H9 (cell line): ENCODE data around the gene R3HDM4. TPM values are rescaled to one million over a fixed set of nuclear protein-coding genes. Genes with fewer than 3 reads are reported as not detected.
"Not testable (repeated sequence)": the region's sequence is repeated elsewhere in the genome, so short reads cannot be mapped to it uniquely, and the experiment has no call there.

Source experiments
- DNase-seq: peaks from one replicate; pipeline ENCODE4 v3.0.0-alpha.2; 2017
- H2AFZ ChIP-seq: one replicate; pipeline ENCODE4 v1.6.1; 2013; ENCODE audit warnings: mild to moderate bottlenecking, low read length, control low read depth, moderate library complexity
- H2AK5ac ChIP-seq: 2 replicates; pipeline ENCODE4 v1.6.1; 2013; ENCODE audit warnings: low read length, control low read depth, mixed read lengths; ENCODE audit not compliant: insufficient read length
- H2BK120ac ChIP-seq: one replicate; pipeline ENCODE4 v1.6.1; 2013; ENCODE audit warnings: low read depth, mild to moderate bottlenecking, low read length, control low read depth, inconsistent platforms; ENCODE audit not compliant: poor library complexity, severe bottlenecking
- H2BK12ac ChIP-seq: 2 replicates; pipeline ENCODE4 v1.6.1; 2013; ENCODE audit warnings: low read length, control low read depth, mixed read lengths, low read depth; ENCODE audit not compliant: insufficient read length
- H2BK15ac ChIP-seq: 2 replicates; pipeline ENCODE4 v1.6.1; 2013; ENCODE audit warnings: low read depth, low read length, control low read depth
- H2BK20ac ChIP-seq: one replicate; pipeline ENCODE4 v1.6.1; 2013; ENCODE audit warnings: low read depth, mild to moderate bottlenecking, low read length, control low read depth, inconsistent platforms; ENCODE audit not compliant: poor library complexity, severe bottlenecking
- H2BK5ac ChIP-seq: 2 replicates; pipeline ENCODE4 v1.6.1; 2013; ENCODE audit warnings: low read length, control low read depth, mixed read lengths; ENCODE audit not compliant: insufficient read length
- H3K14ac ChIP-seq: 2 replicates; pipeline ENCODE4 v1.6.1; 2013; ENCODE audit warnings: low read length, control low read depth; ENCODE audit not compliant: insufficient read depth
- H3K18ac ChIP-seq: 2 replicates; pipeline ENCODE4 v1.6.1; 2013; ENCODE audit warnings: low read depth, mild to moderate bottlenecking, mixed read lengths, low read length, control low read depth; ENCODE audit not compliant: insufficient read length
- H3K23ac ChIP-seq: 2 replicates; pipeline ENCODE4 v1.6.1; 2013; ENCODE audit warnings: low read length, control low read depth, mixed read lengths, low read depth; ENCODE audit not compliant: insufficient read length
- H3K23me2 ChIP-seq: 2 replicates; pipeline ENCODE4 v1.6.1; 2013; ENCODE audit warnings: low read depth, mild to moderate bottlenecking, mixed read lengths, low read length, control low read depth; ENCODE audit not compliant: insufficient read length, poor library complexity, severe bottlenecking
- H3K27ac ChIP-seq: 2 replicates; pipeline ENCODE4 v1.5.1; 2013; ENCODE audit warnings: low read length, control low read depth, mixed read lengths, low read depth; ENCODE audit not compliant: insufficient read length
- H3K27me3 ChIP-seq: 2 replicates; pipeline ENCODE4 v1.6.1; 2013; ENCODE audit warnings: low read length, control low read depth, inconsistent platforms; ENCODE audit not compliant: insufficient read depth
- H3K4ac ChIP-seq: 2 replicates; pipeline ENCODE4 v1.6.1; 2013; ENCODE audit warnings: low read depth, mild to moderate bottlenecking, control low read depth, inconsistent platforms, low read length, moderate library complexity
- H3K4me1 ChIP-seq: 2 replicates; pipeline ENCODE4 v1.6.1; 2013; ENCODE audit warnings: low read length, control low read depth, inconsistent platforms; ENCODE audit not compliant: insufficient read depth
- H3K4me2 ChIP-seq: 2 replicates; pipeline ENCODE4 v1.6.1; 2013; ENCODE audit warnings: low read length, control low read depth, mixed read lengths; ENCODE audit not compliant: insufficient read length, insufficient read depth
- H3K56ac ChIP-seq: 2 replicates; pipeline ENCODE4 v1.6.1; 2013; ENCODE audit warnings: low read depth, mild to moderate bottlenecking, mixed read lengths, low read length, control low read depth; ENCODE audit not compliant: insufficient read length
- H3K79me1 ChIP-seq: 2 replicates; pipeline ENCODE4 v1.6.1; 2013; ENCODE audit warnings: low read depth, mild to moderate bottlenecking, moderate library complexity, low read length, control low read depth, inconsistent platforms; ENCODE audit not compliant: insufficient read depth, poor library complexity, severe bottlenecking
- H3K79me2 ChIP-seq: 2 replicates; pipeline ENCODE4 v1.6.1; 2013; ENCODE audit warnings: low read length, control low read depth, inconsistent platforms; ENCODE audit not compliant: insufficient read depth
- H3K9ac ChIP-seq: 2 replicates; pipeline ENCODE4 v1.6.1; 2013; ENCODE audit warnings: low read length, control low read depth, mixed read lengths; ENCODE audit not compliant: insufficient read length; ENCODE audit errors: extremely low read depth
- H3K9me3 ChIP-seq: one replicate; pipeline ENCODE4 v1.6.1; 2013; ENCODE audit warnings: low read depth, low read length, inconsistent platforms; ENCODE audit not compliant: control insufficient read depth
- H3T11ph ChIP-seq: one replicate; pipeline ENCODE4 v1.6.1; 2013; ENCODE audit warnings: mild to moderate bottlenecking, low read length, control low read depth, inconsistent platforms
- H4K20me1 ChIP-seq: one replicate; pipeline ENCODE4 v1.6.1; 2013; ENCODE audit not compliant: control insufficient read depth, insufficient read length, insufficient read depth
- H4K5ac ChIP-seq: 2 replicates; pipeline ENCODE4 v1.6.1; 2013; ENCODE audit warnings: low read depth, mild to moderate bottlenecking, mixed read lengths, low read length, control low read depth; ENCODE audit not compliant: insufficient read length
- H4K8ac ChIP-seq: replicated peaks from 2 replicates; pipeline ENCODE4 v1.6.1; 2013; ENCODE audit warnings: low read length, control low read depth, mixed read lengths, low read depth; ENCODE audit not compliant: insufficient read length
- H4K91ac ChIP-seq: 2 replicates; pipeline ENCODE4 v1.6.1; 2013; ENCODE audit warnings: low read depth, mild to moderate bottlenecking, moderate library complexity, mixed read lengths, low read length, control low read depth; ENCODE audit not compliant: insufficient read length
- H3K27ac Mint-ChIP-seq, 3 experiments: 2 replicates in 2 of 3; 3 replicates in 1 of 3; pipeline ENCODE4 v1.8.0; 2020 to 2021; ENCODE audit warnings: mixed read lengths in 3 of 3, mild to moderate bottlenecking in 1 of 3, moderate library complexity in 1 of 3
- H3K27me3 Mint-ChIP-seq: 2 replicates; pipeline ENCODE4 v1.8.0; 2021; ENCODE audit warnings: low read depth, mild to moderate bottlenecking, moderate library complexity, mixed read lengths
- H3K36me3 Mint-ChIP-seq, 3 experiments: 2 replicates in 2 of 3; 3 replicates in 1 of 3; pipeline ENCODE4 v1.8.0; 2020 to 2021; ENCODE audit warnings: low read depth in 3 of 3, mixed read lengths in 3 of 3; ENCODE audit not compliant: insufficient read depth in 1 of 3
- H3K4me1 Mint-ChIP-seq, 2 experiments: 2 replicates each; pipeline ENCODE4 v1.8.0; 2020; ENCODE audit warnings: mixed read lengths in 2 of 2
- H3K4me3 Mint-ChIP-seq, 2 experiments: 2 replicates in 1 of 2; 3 replicates in 1 of 2; pipeline ENCODE4 v1.8.0; 2020 to 2021; ENCODE audit warnings: mild to moderate bottlenecking in 2 of 2, mixed read lengths in 2 of 2, moderate library complexity in 1 of 2
- H3K9me3 Mint-ChIP-seq, 2 experiments: 2 replicates in 1 of 2; 3 replicates in 1 of 2; pipeline ENCODE4 v1.8.0; 2020; ENCODE audit warnings: mild to moderate bottlenecking in 2 of 2, mixed read lengths in 2 of 2, moderate library complexity in 1 of 2
- WGBS: extraction: QIAGEN DNeasy Blood & Tissue Kit; methylation state at CpG from one replicate; pipeline ENCODE4 v1.1.7; 2013; ENCODE audit warnings: missing lambda C conversion rate, low lambda C conversion rate, mixed read lengths; ENCODE audit not compliant: insufficient read length; ENCODE audit errors: extremely low coverage; 5-methylcytosine and 5-hydroxymethylcytosine counted together
- total RNA-seq: library from RNA; stranded (reverse); gene quantifications from 2 replicates; pipeline ENCODE4 v1.2.1, GENCODE V29; 2021

R3HDM4 gene
- total RNA-seq, 1 experiment from 2014 or later, result 66.4 TPM

- not testable (repeated sequence) for H3K4me1 ChIP-seq, H2AFZ ChIP-seq, H3K4me1 Mint-ChIP-seq, H3K9ac ChIP-seq, H2BK12ac ChIP-seq, H2BK15ac ChIP-seq, H2BK5ac ChIP-seq, H4K5ac ChIP-seq, H3T11ph ChIP-seq, H3K4ac ChIP-seq, H3K23me2 ChIP-seq, H2BK20ac ChIP-seq, H3K27ac ChIP-seq, H3K56ac ChIP-seq, H3K18ac ChIP-seq, H3K79me2 ChIP-seq, H3K4me3 Mint-ChIP-seq, H3K27ac Mint-ChIP-seq, H3K9me3 Mint-ChIP-seq, H4K8ac ChIP-seq, H3K27me3 Mint-ChIP-seq, H3K27me3 ChIP-seq, H3K79me1 ChIP-seq, H3K23ac ChIP-seq, H4K91ac ChIP-seq, H4K20me1 ChIP-seq, DNase-seq, H2AK5ac ChIP-seq, H3K4me2 ChIP-seq, H3K14ac ChIP-seq, H3K9me3 ChIP-seq, H2BK120ac ChIP-seq
- peaks cover 32 to 58% (median 42%) of the 10 kb centered on the region in 3 experiments for H3K36me3 Mint-ChIP-seq
- WGBS, result no CpG with 5 or more reads among the region's 23 CpGs
These were observed 34.9 kb downstream of the R3HDM4 start for GRCh38 chr19:877992-878660.
